Stimulated activated CD8-positive, alpha-beta memory T cell treated with anti-CD3 and anti-CD28 coated beads, Interleukin-7, amount 100 ng/mL, for 48 hours (primary cell): ENCODE measurements around the gene HMG20A.

ENCODE experiments used
- DNase-seq, 2 donors: peaks; one replicate each; pipeline ENCODE4 v3.0.0-alpha.2; 2020; ENCODE audit warnings: low read depth in 1 of 2; ENCODE audit errors: extremely low read depth in 1 of 2

HMG20A gene

DNA sequence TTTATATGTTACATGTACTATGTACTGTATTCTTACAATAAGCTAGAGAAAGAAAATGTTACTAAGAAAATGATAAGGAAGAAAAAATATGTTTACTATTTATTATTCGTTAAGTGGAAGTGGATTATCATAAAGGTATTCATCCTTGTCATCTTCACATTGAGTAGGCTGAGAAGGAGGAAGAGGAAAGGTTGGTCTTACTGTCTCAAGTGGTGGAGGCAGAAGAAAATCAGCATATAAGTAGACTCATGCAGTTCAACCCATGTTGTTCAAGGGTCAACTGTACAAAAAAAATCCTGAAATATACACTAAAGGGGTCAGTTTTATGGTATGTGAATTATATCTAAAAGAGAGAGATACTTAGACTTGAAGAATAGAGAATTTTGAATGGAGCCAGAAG lies 5.7 kb downstream of the HMG20A start:
- DNase-seq: no peak

GRCh38 chr15:77426871-77427270 lies 6.2 kb downstream of the HMG20A start:
- no peak for DNase-seq

DNA sequence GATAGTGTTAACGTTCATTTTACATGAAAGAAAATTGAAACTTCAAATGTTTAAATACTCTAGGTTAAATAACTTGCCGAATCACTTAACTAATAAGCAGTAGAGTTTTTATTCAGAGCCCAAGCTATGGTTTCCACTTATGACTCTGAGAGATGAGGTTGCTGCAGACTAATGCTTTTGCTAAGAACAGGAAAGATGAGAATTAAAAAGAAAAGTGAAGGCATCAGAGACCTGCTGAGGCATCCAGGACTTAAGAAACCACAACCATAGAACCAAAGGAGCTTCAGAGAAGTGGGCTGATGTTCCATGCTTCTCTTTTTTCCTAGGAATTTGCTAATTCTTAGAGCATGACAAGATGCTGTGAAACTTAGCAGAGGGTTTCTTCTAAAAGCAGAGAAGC lies 9.5 kb downstream of the HMG20A start:
- no peak for DNase-seq

DNA sequence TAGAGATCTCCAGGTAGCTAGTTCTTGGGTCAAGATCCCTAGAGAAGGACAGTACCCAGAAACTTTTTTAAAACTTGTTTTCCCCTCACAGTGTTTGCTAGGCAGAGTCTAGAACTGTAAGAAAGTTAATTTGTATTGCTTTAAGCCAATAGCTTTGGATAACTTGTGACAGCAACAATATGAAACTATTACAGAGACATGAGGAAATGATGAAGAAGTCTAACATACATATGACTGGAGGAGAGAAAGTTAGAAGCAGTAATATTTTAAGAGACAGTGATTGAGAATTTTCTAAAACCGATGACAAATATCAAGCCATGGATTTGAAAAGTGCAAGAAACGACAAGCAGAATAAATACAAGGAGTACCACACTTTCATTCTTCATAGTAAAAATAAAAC lies 10.0 kb downstream of the HMG20A start:
- DNase-seq: no peak

GRCh38 chr15:77436822-77437221 lies 16.1 kb downstream of the HMG20A start:
- DNase-seq: no peak

DNA sequence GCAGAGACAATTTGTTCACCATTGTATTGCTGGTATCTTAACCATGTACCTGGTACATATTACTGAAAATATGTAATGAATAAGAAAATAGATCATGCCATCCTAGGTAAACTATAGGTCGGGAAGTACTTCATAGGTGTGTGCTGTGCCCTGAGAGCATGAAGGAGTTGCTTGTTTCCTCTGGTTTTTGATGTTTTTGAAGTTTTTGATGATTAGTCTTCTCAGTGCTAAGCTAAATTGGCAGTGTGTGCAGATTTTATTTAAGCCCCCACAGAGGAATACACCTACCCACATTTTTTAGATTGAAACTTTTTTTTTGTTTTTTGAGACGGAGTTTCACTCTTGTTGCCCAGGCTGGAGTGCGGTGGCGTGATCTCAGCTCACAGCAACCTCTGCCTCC lies 16.6 kb downstream of the HMG20A start:
- DNase-seq: no peak

GRCh38 chr15:77440378-77440999 lies 19.8 kb downstream of the HMG20A start:
- no peak for DNase-seq

DNA sequence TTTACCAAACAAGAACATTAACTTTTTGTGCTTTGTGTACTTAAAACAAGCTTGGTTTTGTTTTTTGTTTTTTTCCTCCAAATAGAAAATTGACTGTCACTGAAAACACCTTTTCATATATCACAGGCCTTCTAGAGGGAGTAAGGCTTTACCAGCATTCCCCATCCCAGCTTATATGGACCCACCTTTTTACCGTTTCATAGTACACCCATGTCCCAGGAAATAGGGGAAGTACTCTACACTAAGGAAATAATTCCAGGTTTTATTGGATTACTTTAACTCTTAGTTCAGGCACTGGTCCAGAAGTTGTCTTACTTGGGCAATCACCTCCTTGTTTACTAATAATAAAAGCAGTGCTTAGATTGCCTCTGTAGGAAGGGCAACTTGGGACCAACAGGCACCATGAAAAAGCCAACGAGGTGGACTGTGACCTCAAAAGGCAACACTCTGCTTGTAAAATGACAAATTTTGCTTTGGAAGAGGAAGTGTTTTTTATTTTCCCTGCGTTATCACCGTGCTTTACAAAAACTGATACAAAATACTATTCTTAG lies 26.2 kb downstream of the HMG20A start:
- DNase-seq: no peak

DNA sequence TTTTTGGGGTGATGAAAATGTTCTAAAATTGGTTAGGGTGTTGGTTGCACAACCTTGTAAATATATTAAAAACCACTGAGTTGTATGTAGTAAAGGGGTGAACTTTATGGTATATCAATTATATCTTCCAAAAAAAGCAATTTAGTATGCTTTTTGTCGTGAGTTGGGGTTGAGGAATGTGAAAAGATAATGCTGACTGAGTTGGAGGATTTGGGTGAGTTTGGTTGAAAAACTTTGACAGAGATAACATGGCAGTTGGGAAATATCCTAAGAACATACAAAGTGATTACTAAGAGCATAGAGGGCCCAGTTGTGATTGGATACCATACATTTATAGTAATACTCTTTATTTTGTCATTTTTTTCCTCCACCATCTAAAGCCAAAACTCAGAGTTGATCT lies 33.6 kb downstream of the HMG20A start:
- DNase-seq: no peak

GRCh38 chr15:77454951-77455350 lies 34.3 kb downstream of the HMG20A start:
- no peak for DNase-seq

DNA sequence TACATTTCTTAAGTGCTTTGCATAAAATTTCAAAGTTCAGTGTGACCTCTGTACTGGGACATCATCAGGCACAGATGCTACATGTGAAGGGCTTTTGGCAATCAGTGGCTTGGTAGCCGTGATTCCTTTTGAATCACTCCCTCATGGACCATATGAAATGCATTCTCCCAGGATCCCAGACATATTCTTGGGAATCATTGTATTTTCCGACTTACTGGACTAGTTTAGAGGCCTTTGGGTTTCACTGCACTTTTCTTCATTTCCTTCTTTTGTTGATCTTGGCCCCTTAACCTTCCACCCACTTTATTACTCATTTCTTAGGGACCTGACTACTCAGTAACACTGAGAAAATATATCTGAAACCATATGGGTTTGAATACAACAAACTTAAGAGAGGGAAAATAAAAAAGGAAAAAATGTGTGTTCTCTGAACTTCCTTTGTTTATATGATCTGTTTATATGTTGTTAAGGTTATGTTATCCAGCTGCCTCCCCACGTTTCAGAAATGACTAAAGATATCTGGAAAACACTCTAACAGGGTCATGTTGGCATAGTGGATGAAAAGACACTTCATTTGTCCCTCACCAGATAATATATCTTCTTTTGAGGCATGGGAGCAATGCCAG lies 35.1 kb downstream of the HMG20A start:
- DNase-seq: no peak

GRCh38 chr15:77456746-77457145 lies 36.1 kb downstream of the HMG20A start:
- no peak for DNase-seq

DNA sequence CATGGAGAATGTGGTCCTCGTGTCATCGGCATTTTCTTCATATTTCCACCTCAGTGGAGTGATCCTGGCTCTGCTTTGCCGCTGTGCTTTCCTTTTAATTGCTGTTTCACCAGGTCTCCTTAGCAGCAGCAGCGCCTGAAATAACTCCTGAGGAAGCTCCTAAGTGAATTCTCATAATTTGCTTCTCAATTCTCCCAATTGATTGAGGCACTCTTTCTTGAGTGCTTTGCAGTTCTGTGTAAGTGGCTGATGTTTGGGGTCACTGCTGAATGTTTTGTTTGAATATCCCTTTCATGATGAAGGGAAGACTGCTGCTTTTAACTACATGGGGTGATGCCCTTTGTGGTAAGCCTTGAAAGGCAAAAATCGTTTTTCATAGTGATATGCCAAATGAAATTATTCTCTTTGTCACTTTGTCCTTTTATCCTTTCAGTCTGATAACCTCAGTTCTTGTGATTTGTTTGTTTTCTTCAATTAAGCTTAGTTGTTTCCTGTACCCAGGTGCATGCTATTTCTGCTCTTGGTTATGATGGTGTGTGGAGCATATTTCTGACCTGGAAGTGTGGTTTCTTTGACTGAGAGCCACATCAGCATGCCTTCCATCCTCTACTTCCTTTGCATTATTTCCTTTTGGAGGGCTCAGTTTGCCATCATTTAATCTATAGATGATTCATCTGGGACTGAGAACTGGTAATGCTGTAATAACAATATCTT lies 36.7 kb downstream of the HMG20A start:
- DNase-seq: no peak

- DNase-seq: no peak
Observed at GRCh38 chr15:77457905-77458265, 37.2 kb downstream of the HMG20A start.

- no peak for DNase-seq
Observed at GRCh38 chr15:77459031-77459430, 38.3 kb downstream of the HMG20A start.

- no peak for DNase-seq
Observed at GRCh38 chr15:77461486-77461885, 40.8 kb downstream of the HMG20A start.

- no peak for DNase-seq
Observed at GRCh38 chr15:77464129-77464865, 43.6 kb downstream of the HMG20A start.

DNA sequence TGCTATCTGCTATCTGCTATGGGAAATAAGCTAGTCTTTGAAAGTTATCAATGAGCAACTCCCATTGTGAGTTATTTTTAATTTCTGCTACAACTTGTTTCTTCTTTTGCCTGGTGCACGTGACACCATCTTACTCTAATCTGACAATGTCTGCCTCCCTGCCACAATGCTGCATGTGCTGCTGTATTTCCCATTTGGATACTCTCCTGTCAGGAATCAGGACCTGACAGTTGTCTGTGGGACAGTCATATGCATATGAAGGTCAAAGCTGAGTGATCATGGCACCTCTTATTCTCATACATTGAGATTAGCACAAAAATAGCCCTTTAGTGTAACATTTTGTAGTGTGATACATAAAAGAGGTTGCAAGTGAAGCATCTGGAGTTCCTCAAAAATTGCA lies 45.8 kb downstream of the HMG20A start:
- DNase-seq: no peak

DNA sequence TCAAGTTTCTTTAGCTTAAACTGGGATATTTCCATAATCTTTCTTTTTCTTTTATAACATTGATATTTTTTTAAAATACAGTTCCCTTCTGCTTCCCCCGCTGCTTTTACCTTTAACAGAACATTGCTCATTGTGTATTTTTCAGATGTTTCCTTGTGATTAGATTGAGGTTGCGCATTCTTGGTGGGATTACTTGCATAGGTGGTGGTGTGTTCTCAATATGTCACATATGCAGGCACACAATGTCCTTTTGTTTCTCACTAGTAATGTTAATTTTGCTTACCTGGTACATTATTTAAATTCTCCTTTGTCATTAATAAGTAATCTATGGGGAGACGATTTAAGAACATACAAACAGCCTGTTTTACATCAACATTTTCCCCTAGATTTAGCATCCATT lies 48.2 kb downstream of the HMG20A start:
- DNase-seq: no peak

DNA sequence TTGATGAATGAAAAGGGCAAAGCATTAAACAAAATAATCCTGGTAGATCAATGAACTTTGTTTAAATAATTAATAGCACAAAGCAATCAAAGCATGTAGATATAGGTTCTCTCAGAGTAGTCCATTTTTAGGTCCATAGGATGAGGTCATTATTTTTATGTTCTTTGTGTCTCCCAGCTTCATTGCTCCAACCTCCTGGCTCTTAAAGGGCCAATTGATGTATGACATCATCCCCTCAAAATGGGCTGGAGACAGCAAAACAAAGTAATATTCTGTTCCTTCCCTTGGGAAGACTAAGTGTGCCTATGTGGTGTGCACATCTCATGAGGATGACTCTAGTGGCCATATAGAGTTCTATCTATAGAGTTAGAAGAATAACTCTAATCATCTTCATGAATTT lies 49.5 kb downstream of the HMG20A start:
- no peak for DNase-seq

GRCh38 chr15:77473328-77473727 lies 52.6 kb downstream of the HMG20A start:
- DNase-seq: no peak
